Left forelimb (tissue), 1 donor: ENCODE results near the gene DCUN1D1.
"Not testable (repeated sequence)": the region's sequence is repeated elsewhere in the genome, so short reads cannot be mapped to it uniquely, and the experiment has no call there.

Experiments
- DNase-seq: peaks from one replicate; pipeline ENCODE4 v3.0.0-alpha.2; 2018; ENCODE audit warnings: low spot score

Gene DCUN1D1

GRCh38 chr3:182980204-182981037, at the start of gene DCUN1D1:
TSS of gene DCUN1D1 (minus strand) at chr3:182980538. CDS start at chr3:182980489, 49 bp downstream.
- peak; percentile 94 for DNase-seq

- no peak for DNase-seq
Measured at GRCh38 chr3:183028416-183028815, 48.1 kb upstream of the DCUN1D1 start.

- DNase-seq, result no peak
Measured at GRCh38 chr3:183027276-183027675, 46.9 kb upstream of the DCUN1D1 start.

- DNase-seq, result no peak
Measured at GRCh38 chr3:183022936-183023516, 42.7 kb upstream of the DCUN1D1 start.

- DNase-seq, result no peak
Measured at GRCh38 chr3:183018421-183019192, 38.3 kb upstream of the DCUN1D1 start.

- no peak for DNase-seq
Measured at GRCh38 chr3:183015185-183015584, 34.8 kb upstream of the DCUN1D1 start.

- no peak for DNase-seq
Measured at GRCh38 chr3:183013856-183014255, 33.5 kb upstream of the DCUN1D1 start.

GRCh38 chr3:183013074-183013473, 32.7 kb upstream of the DCUN1D1 start:
- DNase-seq, result no peak

- no peak for DNase-seq
Measured at GRCh38 chr3:183008800-183009199, 28.5 kb upstream of the DCUN1D1 start.

- no peak for DNase-seq
Measured at GRCh38 chr3:183008303-183008702, 28.0 kb upstream of the DCUN1D1 start.

- DNase-seq, result no peak
Measured at GRCh38 chr3:183006396-183007002, 26.2 kb upstream of the DCUN1D1 start.

GRCh38 chr3:182999767-183000166, 19.4 kb upstream of the DCUN1D1 start:
- no peak for DNase-seq

GRCh38 chr3:182993486-182994201, 13.3 kb upstream of the DCUN1D1 start:
- not testable (repeated sequence) for DNase-seq

GRCh38 chr3:182989566-182989965, 9.2 kb upstream of the DCUN1D1 start:
- no peak for DNase-seq

GRCh38 chr3:182986021-182986420, 5.7 kb upstream of the DCUN1D1 start:
- no peak for DNase-seq

- DNase-seq, result no peak
Measured at GRCh38 chr3:182983876-182984275, 3.5 kb upstream of the DCUN1D1 start.

GRCh38 chr3:182981038-182981380, 671 bp upstream of the DCUN1D1 start:
- no peak for DNase-seq

- peak; percentile 71 for DNase-seq
Measured at GRCh38 chr3:182979674-182980191, 605 bp downstream of the DCUN1D1 start.

GRCh38 chr3:182979103-182979673, 1.1 kb downstream of the DCUN1D1 start:
- DNase-seq, result no peak

- DNase-seq, result no peak
Measured at GRCh38 chr3:182978387-182978786, 2.0 kb downstream of the DCUN1D1 start.

- DNase-seq, result no peak
Measured at GRCh38 chr3:182973047-182973446, 7.3 kb downstream of the DCUN1D1 start.
